Astrocyte (in vitro differentiated cells and primary cell): Measurements from ENCODE around the gene AK9. TPM values are rescaled to one million over a fixed set of nuclear protein-coding genes. Genes with fewer than 3 reads are reported as not detected.

Experiments
- DNase-seq: peaks from one replicate; pipeline ENCODE4 v3.0.0-alpha.2; 2010; ENCODE audit warnings: low read depth
- FAIRE-seq: peaks from 2 replicates; lab custom pipeline; 2011; peaks lifted over from hg19 to GRCh38; lab: Jason Lieb, UNC
- H2AFZ ChIP-seq: 2 replicates; pipeline ENCODE4 v1.6.0; 2012; ENCODE audit warnings: low read depth, low read length, inconsistent platforms
- H3K27ac ChIP-seq: 2 replicates; pipeline ENCODE4 v1.5.1; 2011; ENCODE audit warnings: low read depth, low read length, inconsistent platforms
- H3K27me3 ChIP-seq: 2 replicates; pipeline ENCODE4 v1.6.0; 2011; ENCODE audit warnings: low read length, inconsistent platforms; ENCODE audit not compliant: insufficient read depth
- H3K36me3 ChIP-seq: 2 replicates; pipeline ENCODE4 v1.5.1; 2011; ENCODE audit warnings: low read length, inconsistent platforms; ENCODE audit not compliant: insufficient read depth
- H3K4me1 ChIP-seq: 2 replicates; pipeline ENCODE4 v1.5.1; 2011; ENCODE audit warnings: low read length, inconsistent platforms; ENCODE audit not compliant: insufficient read depth
- H3K4me2 ChIP-seq: 2 replicates; pipeline ENCODE4 v1.6.0; 2012; ENCODE audit warnings: low read length, inconsistent platforms
- H3K4me3 ChIP-seq: 2 replicates; pipeline ENCODE4 v1.5.1; 2011; ENCODE audit warnings: low read depth, mild to moderate bottlenecking, low read length, inconsistent platforms; ENCODE audit not compliant: insufficient read depth
- H3K79me2 ChIP-seq: 2 replicates; pipeline ENCODE4 v1.6.0; 2012; ENCODE audit warnings: mild to moderate bottlenecking, low read length, inconsistent platforms; ENCODE audit not compliant: insufficient read depth
- H3K9ac ChIP-seq: 2 replicates; pipeline ENCODE4 v1.6.0; 2012; ENCODE audit warnings: mild to moderate bottlenecking, low read length, inconsistent platforms
- H3K9me3 ChIP-seq: 2 replicates; pipeline ENCODE4 v1.5.1; 2012; ENCODE audit warnings: low read depth, mild to moderate bottlenecking, low read length, inconsistent platforms; ENCODE audit not compliant: insufficient read depth
- H4K20me1 ChIP-seq: 2 replicates; pipeline ENCODE4 v1.6.0; 2012; ENCODE audit warnings: low read length, inconsistent platforms; ENCODE audit not compliant: insufficient read depth
- H3K27ac Mint-ChIP-seq: one replicate; pipeline ENCODE4 v1.8.0; 2021; ENCODE audit warnings: mild to moderate bottlenecking, mixed read lengths; ENCODE audit not compliant: unreplicated experiment
- H3K27me3 Mint-ChIP-seq: one replicate; pipeline ENCODE4 v1.8.0; 2021; ENCODE audit warnings: low read depth, mixed read lengths; ENCODE audit not compliant: unreplicated experiment
- H3K36me3 Mint-ChIP-seq: one replicate; pipeline ENCODE4 v1.8.0; 2021; ENCODE audit warnings: low read depth, mixed read lengths; ENCODE audit not compliant: unreplicated experiment
- H3K4me1 Mint-ChIP-seq: one replicate; pipeline ENCODE4 v1.8.0; 2021; ENCODE audit warnings: low read depth, mixed read lengths; ENCODE audit not compliant: unreplicated experiment
- H3K4me3 Mint-ChIP-seq: one replicate; pipeline ENCODE4 v1.8.0; 2021; ENCODE audit warnings: mild to moderate bottlenecking, moderate library complexity, mixed read lengths; ENCODE audit not compliant: unreplicated experiment
- H3K9me3 Mint-ChIP-seq: one replicate; pipeline ENCODE4 v1.8.0; 2021; ENCODE audit warnings: mild to moderate bottlenecking, mixed read lengths; ENCODE audit not compliant: unreplicated experiment
- EZH2 ChIP-seq: IDR thresholded peaks from 2 replicates; pipeline ENCODE4 v1.6.1; 2012; ENCODE audit warnings: mild to moderate bottlenecking, low read length, inconsistent platforms; ENCODE audit not compliant: insufficient read depth
- total RNA-seq: library from RNA; stranded (reverse); gene quantifications from 2 replicates; pipeline ENCODE4 v1.2.1, GENCODE V29; 2021
- TF ChIP-seq, protein P1 (sequence below): IDR thresholded peaks from 2 replicates; pipeline ENCODE4 v1.5.1; 2011; ENCODE audit warnings: low read depth, mild to moderate bottlenecking, inconsistent platforms, low read length, moderate library complexity; ENCODE audit not compliant: insufficient read depth

AK9 gene
- total RNA-seq, 1 donor from 2014 or later, result 3.4 TPM

- Histone ChIP-seq H3K4me1 (peaks cover 6% of the 10 kb centered on the region), H4K20me1 (peaks cover 27% of the 10 kb centered on the region), H3K4me3 (no peak overlapping the region), H3K9me3 (no peaks in the 10 kb centered on the region), H3K4me2 (no peak overlapping the region), H3K79me2 (no peaks in the 10 kb centered on the region), H3K9ac (no peak overlapping the region), H3K36me3 (peaks cover 20% of the 10 kb centered on the region), H3K27ac (no peak overlapping the region), H2AFZ (no peak overlapping the region), H3K27me3 (no peaks in the 10 kb centered on the region)
- no peaks in the 10 kb centered on the region for H3K27me3 Mint-ChIP-seq
- peaks cover 17% of the 10 kb centered on the region for H3K36me3 Mint-ChIP-seq
- no peak overlapping the region for H3K4me3 Mint-ChIP-seq
- no peak overlapping the region for H3K27ac Mint-ChIP-seq
- no peak for FAIRE-seq
- no peak for DNase-seq
- no peaks in the 10 kb centered on the region for H3K9me3 Mint-ChIP-seq
- H3K4me1 Mint-ChIP-seq, result no peaks in the 10 kb centered on the region
- TF ChIP-seq, protein P1, sequence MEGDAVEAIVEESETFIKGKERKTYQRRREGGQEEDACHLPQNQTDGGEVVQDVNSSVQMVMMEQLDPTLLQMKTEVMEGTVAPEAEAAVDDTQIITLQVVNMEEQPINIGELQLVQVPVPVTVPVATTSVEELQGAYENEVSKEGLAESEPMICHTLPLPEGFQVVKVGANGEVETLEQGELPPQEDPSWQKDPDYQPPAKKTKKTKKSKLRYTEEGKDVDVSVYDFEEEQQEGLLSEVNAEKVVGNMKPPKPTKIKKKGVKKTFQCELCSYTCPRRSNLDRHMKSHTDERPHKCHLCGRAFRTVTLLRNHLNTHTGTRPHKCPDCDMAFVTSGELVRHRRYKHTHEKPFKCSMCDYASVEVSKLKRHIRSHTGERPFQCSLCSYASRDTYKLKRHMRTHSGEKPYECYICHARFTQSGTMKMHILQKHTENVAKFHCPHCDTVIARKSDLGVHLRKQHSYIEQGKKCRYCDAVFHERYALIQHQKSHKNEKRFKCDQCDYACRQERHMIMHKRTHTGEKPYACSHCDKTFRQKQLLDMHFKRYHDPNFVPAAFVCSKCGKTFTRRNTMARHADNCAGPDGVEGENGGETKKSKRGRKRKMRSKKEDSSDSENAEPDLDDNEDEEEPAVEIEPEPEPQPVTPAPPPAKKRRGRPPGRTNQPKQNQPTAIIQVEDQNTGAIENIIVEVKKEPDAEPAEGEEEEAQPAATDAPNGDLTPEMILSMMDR, result no peak
- TF ChIP-seq EZH2, result no peak
These were observed 247.5 kb downstream of the AK9 start for GRCh38 chr6:109443425-109443950.

Other genes starting within 250 kb of the AK9 start
- gene MICAL1, start 235.4 kb downstream of the AK9 start, total RNA-seq, result 48.0 and 57.2 TPM in 2 replicates
- 8.4 and 9.3 TPM in 2 replicates for gene ZBTB24, start 208.0 kb downstream of the AK9 start, total RNA-seq
- 7.3 and 8.4 TPM in 2 replicates for gene FIG4, start 94 bp upstream of the AK9 start, total RNA-seq